ENCODE data around the gene GRIFIN.

- no peak for TF ChIP-seq POLR2A (IDR thresholded peaks at IDR 0.05)
- TF ChIP-seq, protein P1, sequence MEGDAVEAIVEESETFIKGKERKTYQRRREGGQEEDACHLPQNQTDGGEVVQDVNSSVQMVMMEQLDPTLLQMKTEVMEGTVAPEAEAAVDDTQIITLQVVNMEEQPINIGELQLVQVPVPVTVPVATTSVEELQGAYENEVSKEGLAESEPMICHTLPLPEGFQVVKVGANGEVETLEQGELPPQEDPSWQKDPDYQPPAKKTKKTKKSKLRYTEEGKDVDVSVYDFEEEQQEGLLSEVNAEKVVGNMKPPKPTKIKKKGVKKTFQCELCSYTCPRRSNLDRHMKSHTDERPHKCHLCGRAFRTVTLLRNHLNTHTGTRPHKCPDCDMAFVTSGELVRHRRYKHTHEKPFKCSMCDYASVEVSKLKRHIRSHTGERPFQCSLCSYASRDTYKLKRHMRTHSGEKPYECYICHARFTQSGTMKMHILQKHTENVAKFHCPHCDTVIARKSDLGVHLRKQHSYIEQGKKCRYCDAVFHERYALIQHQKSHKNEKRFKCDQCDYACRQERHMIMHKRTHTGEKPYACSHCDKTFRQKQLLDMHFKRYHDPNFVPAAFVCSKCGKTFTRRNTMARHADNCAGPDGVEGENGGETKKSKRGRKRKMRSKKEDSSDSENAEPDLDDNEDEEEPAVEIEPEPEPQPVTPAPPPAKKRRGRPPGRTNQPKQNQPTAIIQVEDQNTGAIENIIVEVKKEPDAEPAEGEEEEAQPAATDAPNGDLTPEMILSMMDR (IDR thresholded peaks at IDR 0.05): no peak
Observed at GRCh38 chr7:2481195-2481594, 5.0 kb upstream of the GRIFIN start.

All from testis (tissue), 2 donors.